ENCODE measurements around the gene RNF34. TPM values are rescaled to one million over a fixed set of nuclear protein-coding genes. Genes with fewer than 3 reads are reported as not detected.
"Not testable (repeated sequence)": the region's sequence is repeated elsewhere in the genome, so short reads cannot be mapped to it uniquely, and the experiment has no call there.

Gene RNF34
- total RNA-seq, 2 experiments from 2014 or later, result 81.9 to 84.5 TPM

- POLR2A ChIA-PET; DNase-seq; H3K27ac Mint-ChIP-seq; H3K4me3 Mint-ChIP-seq; H3K36me3 Mint-ChIP-seq; H3K4me1 Mint-ChIP-seq; ATAC-seq (ENCODE audit: low read depth); H3K9me3 Mint-ChIP-seq: not testable (repeated sequence)
- peaks cover 22% of the 10 kb centered on the region for H3K27me3 Mint-ChIP-seq
Observed at GRCh38 chr12:121374336-121374735, 25.6 kb upstream of the RNF34 start.

- peaks cover 18% of the 10 kb centered on the region for H3K27me3 Mint-ChIP-seq
- H3K36me3 Mint-ChIP-seq; ATAC-seq (ENCODE audit: low read depth); DNase-seq; H3K4me3 Mint-ChIP-seq; POLR2A ChIA-PET; H3K27ac Mint-ChIP-seq; H3K9me3 Mint-ChIP-seq; H3K4me1 Mint-ChIP-seq: not testable (repeated sequence)
Observed at GRCh38 chr12:121374945-121375584, 24.9 kb upstream of the RNF34 start.

- H3K4me3 Mint-ChIP-seq, result no peak overlapping the region
- DNase-seq, result no peak
- peaks cover 12% of the 10 kb centered on the region for H3K27me3 Mint-ChIP-seq
- no peaks in the 10 kb centered on the region for H3K36me3 Mint-ChIP-seq
- H3K9me3 Mint-ChIP-seq, result no peaks in the 10 kb centered on the region
- H3K4me1 Mint-ChIP-seq, result peaks cover 2% of the 10 kb centered on the region
- no peak overlapping the region for H3K27ac Mint-ChIP-seq
- POLR2A ChIA-PET, result no interaction called here
- ATAC-seq (ENCODE audit: low read depth), result no peak
Observed at GRCh38 chr12:121376754-121377697, 22.9 kb upstream of the RNF34 start.

- POLR2A ChIA-PET, result no interaction called here
- H3K27ac Mint-ChIP-seq, result no peak overlapping the region
- no peak for ATAC-seq (ENCODE audit: low read depth)
Observed at GRCh38 chr12:121378736-121379135, 21.2 kb upstream of the RNF34 start.

GRCh38 chr12:121379945-121380344, 20.0 kb upstream of the RNF34 start:
- Mint-ChIP-seq H3K4me1 (peaks cover under 1% of the 10 kb centered on the region), H3K4me3 (no peak overlapping the region)
- no peak for ATAC-seq (ENCODE audit: low read depth)

More at GRCh38 chr12:121378736-121379135, 21.2 kb upstream of the RNF34 start:
- H3K36me3 Mint-ChIP-seq, result no peaks in the 10 kb centered on the region
- H3K4me1 Mint-ChIP-seq, result peaks cover 2% of the 10 kb centered on the region
- no peak for DNase-seq
- H3K9me3 Mint-ChIP-seq, result no peaks in the 10 kb centered on the region
- no peak overlapping the region for H3K4me3 Mint-ChIP-seq
- peaks cover 14% of the 10 kb centered on the region for H3K27me3 Mint-ChIP-seq

GRCh38 chr12:121383601-121384021, 16.3 kb upstream of the RNF34 start:
- peaks cover 4% of the 10 kb centered on the region for H3K4me1 Mint-ChIP-seq
- DNase-seq (no peak), ATAC-seq (ENCODE audit: low read depth) (no peak)
- H3K27ac Mint-ChIP-seq, result no peak overlapping the region
- H3K9me3 Mint-ChIP-seq, result no peaks in the 10 kb centered on the region
- H3K36me3 Mint-ChIP-seq, result no peaks in the 10 kb centered on the region
- POLR2A ChIA-PET, result interaction anchor here (1.2 kb wide), 1 partner anchor 17 kb away, joined by 3 read pairs; no protein-coding TSS in a partner anchor
- no peak overlapping the region for H3K4me3 Mint-ChIP-seq
- peaks cover 10% of the 10 kb centered on the region for H3K27me3 Mint-ChIP-seq

More at GRCh38 chr12:121379945-121380344, 20.0 kb upstream of the RNF34 start:
- no peak for DNase-seq
- no peaks in the 10 kb centered on the region for H3K9me3 Mint-ChIP-seq
- H3K27ac Mint-ChIP-seq, result no peak overlapping the region
- POLR2A ChIA-PET, result no interaction called here
- no peaks in the 10 kb centered on the region for H3K36me3 Mint-ChIP-seq
- H3K27me3 Mint-ChIP-seq, result peaks cover 19% of the 10 kb centered on the region

- not testable (repeated sequence) for H3K9me3 Mint-ChIP-seq; DNase-seq; H3K4me1 Mint-ChIP-seq; H3K27ac Mint-ChIP-seq; H3K4me3 Mint-ChIP-seq; ATAC-seq (ENCODE audit: low read depth); H3K27me3 Mint-ChIP-seq; H3K36me3 Mint-ChIP-seq
- POLR2A ChIA-PET, result interaction anchor here (0.7 kb wide), 1 partner anchor 61 kb away, joined by 6 read pairs; no protein-coding TSS in a partner anchor
Observed at GRCh38 chr12:121384891-121385290, 15.0 kb upstream of the RNF34 start.

GRCh38 chr12:121388421-121388981, 11.4 kb upstream of the RNF34 start:
- POLR2A ChIA-PET, result interaction anchor here (1.1 kb wide), 1 partner anchor 12 kb away, joined by 5 read pairs; the partner anchor contains the start of gene RNF34
- peaks cover 16% of the 10 kb centered on the region for H3K4me1 Mint-ChIP-seq
- H3K27ac Mint-ChIP-seq, result peak overlapping the region; percentile 51
- H3K27me3 Mint-ChIP-seq, result peaks cover 5% of the 10 kb centered on the region
- no peak overlapping the region for H3K4me3 Mint-ChIP-seq
- no peak for DNase-seq
- ATAC-seq (ENCODE audit: low read depth), result peak; percentile 23
- H3K36me3 Mint-ChIP-seq, result no peaks in the 10 kb centered on the region
- no peaks in the 10 kb centered on the region for H3K9me3 Mint-ChIP-seq

GRCh38 chr12:121390856-121391255, 9.1 kb upstream of the RNF34 start:
- no peaks in the 10 kb centered on the region for H3K9me3 Mint-ChIP-seq
- no peak overlapping the region for H3K27ac Mint-ChIP-seq
- H3K27me3 Mint-ChIP-seq, result no peaks in the 10 kb centered on the region
- no peak for DNase-seq
- no peak overlapping the region for H3K4me3 Mint-ChIP-seq
- POLR2A ChIA-PET, result interaction anchor here (1.7 kb wide), 1 partner anchor 10 kb away, joined by 28 read pairs; the partner anchor contains the start of gene RNF34
- no peak for ATAC-seq (ENCODE audit: low read depth)
- no peaks in the 10 kb centered on the region for H3K36me3 Mint-ChIP-seq
- H3K4me1 Mint-ChIP-seq, result peaks cover 16% of the 10 kb centered on the region

- POLR2A ChIA-PET, result interaction anchor here (0.6 to 1.7 kb wide), 7 partner anchors 9 to 1100 kb away, joined by 3 to 28 read pairs (median 4); partner anchors contain the start of genes RNF34 and RNU4-2
- H3K27me3 Mint-ChIP-seq, result no peaks in the 10 kb centered on the region
- peak; percentile 36 for DNase-seq
- H3K9me3 Mint-ChIP-seq, result no peaks in the 10 kb centered on the region
- H3K36me3 Mint-ChIP-seq, result no peaks in the 10 kb centered on the region
- peak overlapping the region; percentile 83 for H3K27ac Mint-ChIP-seq
- H3K4me3 Mint-ChIP-seq, result peak overlapping the region; percentile 64
- H3K4me1 Mint-ChIP-seq, result peaks cover 16% of the 10 kb centered on the region
- peak; percentile 77 for ATAC-seq (ENCODE audit: low read depth)
Observed at GRCh38 chr12:121391619-121392324, 8.1 kb upstream of the RNF34 start.

GRCh38 chr12:121392325-121392716, 7.6 kb upstream of the RNF34 start:
- H3K4me1 Mint-ChIP-seq, result peaks cover 16% of the 10 kb centered on the region
- no peaks in the 10 kb centered on the region for H3K27me3 Mint-ChIP-seq
- DNase-seq, result no peak
- H3K4me3 Mint-ChIP-seq, result no peak overlapping the region
- H3K9me3 Mint-ChIP-seq, result no peaks in the 10 kb centered on the region
- POLR2A ChIA-PET, result interaction anchor here (0.6 to 1.7 kb wide), 6 partner anchors 8 to 1101 kb away, joined by 3 to 28 read pairs (median 4); partner anchors contain the start of genes RNF34 and RNU4-2
- H3K27ac Mint-ChIP-seq, result peak overlapping the region; percentile 8
- H3K36me3 Mint-ChIP-seq, result no peaks in the 10 kb centered on the region
- no peak for ATAC-seq (ENCODE audit: low read depth)

GRCh38 chr12:121397521-121397920, 2.4 kb upstream of the RNF34 start:
- Mint-ChIP-seq H3K9me3 (no peaks in the 10 kb centered on the region), H3K4me3 (no peak overlapping the region), H3K4me1 (peaks cover 20% of the 10 kb centered on the region), H3K27ac (no peak overlapping the region), H3K27me3 (no peaks in the 10 kb centered on the region), H3K36me3 (peaks cover 8% of the 10 kb centered on the region)
- ATAC-seq (ENCODE audit: low read depth) (no peak), DNase-seq (no peak)
- POLR2A ChIA-PET, result no interaction called here

Data from activated naive CD8-positive, alpha-beta T cell treated with anti-CD3 and anti-CD28 coated beads, Interleukin-2, amount 10 ng/mL, durations not matched to agents 7 days and 5 days (primary cell).